NCI-H748 treated with DMSO at 0.1 percent for 48 hours (cell line): ENCODE results near the gene SLC9A9.
"Not testable (repeated sequence)": the region's sequence is repeated elsewhere in the genome, so short reads cannot be mapped to it uniquely, and the experiment has no call there.

Experiments used
- DNase-seq: peaks from one replicate; lab custom pipeline; 2025; lab: John Stamatoyannopoulos, UW

The SLC9A9 gene

DNA sequence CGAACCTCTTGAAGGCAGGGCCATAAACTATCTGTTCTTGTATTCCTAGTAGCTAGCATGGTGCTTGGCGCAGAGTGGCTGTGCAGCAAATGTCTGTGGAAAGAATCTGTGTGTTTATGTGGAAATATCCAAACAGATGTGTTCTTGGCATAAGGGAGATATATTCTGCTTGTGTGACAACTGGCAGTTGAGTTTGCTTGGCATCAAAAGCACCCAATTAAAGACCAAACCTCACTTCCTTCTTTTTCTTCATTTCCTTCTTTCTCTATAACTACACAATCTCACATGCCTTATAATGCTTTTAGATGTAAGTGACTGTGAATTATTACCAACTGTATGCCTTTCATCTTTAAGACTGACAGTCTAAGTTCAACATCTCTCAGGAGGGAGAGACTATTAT lies 296.5 kb downstream of the SLC9A9 start:
- no peak for DNase-seq

DNA sequence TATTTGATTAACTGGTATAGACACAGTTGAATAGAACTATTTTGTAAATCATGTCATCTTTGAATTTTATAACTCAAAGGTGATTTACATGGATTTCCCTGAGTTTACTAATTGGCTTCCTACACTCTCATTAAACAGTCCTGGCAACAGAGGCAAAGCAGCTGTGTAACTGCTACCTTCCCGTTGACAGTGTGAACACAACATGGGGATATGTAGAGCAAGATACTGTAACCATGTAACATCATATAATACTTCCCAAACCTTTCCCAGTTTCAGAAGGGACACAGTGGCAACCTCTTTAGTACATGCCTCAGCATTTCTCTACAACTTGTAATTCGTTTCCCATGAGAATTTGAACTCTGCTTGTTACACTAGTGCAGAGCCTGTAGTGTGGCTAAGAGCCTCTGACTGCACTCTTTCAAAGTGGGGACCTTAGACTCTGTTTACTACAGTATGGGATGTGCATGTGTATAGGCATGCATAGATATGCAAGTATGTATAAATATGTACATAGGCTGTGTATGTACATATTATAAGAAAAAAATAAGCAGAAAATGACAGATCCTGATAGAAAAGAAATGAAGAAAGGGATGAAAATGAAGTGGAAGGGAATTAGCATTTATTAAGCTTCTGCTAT lies 299.3 kb downstream of the SLC9A9 start:
- no peak for DNase-seq

DNA sequence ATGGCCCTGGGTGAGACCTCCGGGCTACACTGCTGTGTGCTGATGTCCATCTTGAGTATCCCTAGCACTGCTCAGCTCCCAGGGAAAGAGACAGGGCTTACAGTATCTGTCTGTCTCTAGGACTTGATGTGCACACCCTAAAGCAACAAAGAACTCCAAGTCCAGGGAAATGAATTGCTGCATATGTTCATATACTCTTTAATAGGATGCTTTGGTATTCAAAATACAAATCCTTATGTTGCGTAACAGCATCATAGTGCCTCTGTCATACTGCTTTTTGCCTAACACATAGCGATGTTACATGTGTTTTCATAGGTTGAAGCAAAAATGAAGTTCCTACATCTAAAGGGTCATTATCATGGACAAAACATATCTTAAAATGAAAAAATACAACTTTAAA lies 299.9 kb downstream of the SLC9A9 start:
- DNase-seq, result no peak

DNA sequence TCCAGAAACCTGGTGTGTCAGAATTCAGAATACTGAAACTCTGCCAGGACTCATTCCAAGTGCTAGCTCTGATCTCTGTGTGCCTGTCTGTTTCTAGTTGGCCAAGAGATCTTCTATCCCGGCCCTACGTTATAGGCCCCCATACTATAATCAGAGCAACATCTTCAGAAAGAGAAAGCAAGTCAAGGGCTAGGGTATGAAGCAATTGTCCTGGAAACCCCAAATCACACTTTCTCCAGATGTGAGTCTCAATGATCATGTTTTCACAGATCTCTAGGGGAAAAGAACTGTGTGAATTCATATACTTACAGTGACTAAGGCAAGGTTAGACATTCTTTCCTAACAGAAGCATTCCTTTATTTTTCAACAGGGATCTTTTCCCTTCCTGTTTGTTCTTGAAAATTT lies 309.7 kb downstream of the SLC9A9 start:
- no peak for DNase-seq

DNA sequence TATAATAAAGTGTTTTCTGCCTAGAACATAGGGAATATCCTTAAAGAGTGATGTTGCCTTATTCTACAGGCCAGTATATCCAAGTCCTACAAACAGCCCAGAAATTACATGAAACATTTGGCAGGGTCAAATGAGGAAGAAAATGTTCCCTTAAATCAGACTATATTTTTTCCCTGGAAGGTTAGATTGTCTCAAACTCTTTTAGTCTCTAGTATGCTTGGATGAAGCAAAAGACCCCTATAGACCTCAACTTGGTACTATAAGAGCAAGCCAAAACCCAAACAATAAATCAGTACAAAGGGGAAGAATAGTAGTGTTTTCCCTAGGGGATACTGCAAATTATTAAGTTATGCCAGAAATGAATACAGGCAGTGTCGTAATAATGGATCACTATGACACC lies 310.2 kb downstream of the SLC9A9 start:
- DNase-seq, result no peak

DNA sequence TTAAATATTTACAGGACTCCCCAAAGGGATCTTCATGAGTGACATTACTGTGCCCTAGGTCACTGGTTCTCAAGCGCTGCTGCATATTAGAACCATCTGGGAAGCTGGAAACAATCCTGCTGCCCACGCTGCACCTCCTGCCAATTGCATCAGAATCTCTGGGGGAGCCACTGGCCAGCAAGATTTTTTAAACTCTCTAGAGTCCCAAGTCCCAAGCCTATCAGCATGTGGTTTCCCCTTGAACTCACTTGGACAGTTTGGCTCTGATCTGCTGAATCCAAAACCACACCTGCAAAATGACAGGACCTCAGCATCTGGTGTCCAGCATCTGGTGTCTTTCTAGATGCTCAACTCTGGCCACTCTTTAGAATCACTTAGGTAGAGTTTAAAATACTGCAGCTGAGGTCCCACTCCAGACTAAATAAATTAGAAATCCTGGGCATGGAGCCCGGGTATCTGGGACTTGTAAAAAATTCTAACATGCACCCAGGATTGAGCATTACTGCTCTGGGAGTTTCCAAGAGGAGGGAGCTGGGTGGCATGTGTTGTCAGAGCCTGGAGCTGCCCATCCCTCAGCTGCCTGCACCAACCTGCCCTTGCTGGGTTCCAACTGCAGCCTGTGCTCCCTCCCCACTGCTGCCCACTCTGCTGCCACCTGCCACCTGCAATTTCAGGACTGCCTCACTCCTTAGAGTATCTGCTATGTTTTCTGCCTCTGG lies 311.3 kb downstream of the SLC9A9 start:
- DNase-seq, result no peak

DNA sequence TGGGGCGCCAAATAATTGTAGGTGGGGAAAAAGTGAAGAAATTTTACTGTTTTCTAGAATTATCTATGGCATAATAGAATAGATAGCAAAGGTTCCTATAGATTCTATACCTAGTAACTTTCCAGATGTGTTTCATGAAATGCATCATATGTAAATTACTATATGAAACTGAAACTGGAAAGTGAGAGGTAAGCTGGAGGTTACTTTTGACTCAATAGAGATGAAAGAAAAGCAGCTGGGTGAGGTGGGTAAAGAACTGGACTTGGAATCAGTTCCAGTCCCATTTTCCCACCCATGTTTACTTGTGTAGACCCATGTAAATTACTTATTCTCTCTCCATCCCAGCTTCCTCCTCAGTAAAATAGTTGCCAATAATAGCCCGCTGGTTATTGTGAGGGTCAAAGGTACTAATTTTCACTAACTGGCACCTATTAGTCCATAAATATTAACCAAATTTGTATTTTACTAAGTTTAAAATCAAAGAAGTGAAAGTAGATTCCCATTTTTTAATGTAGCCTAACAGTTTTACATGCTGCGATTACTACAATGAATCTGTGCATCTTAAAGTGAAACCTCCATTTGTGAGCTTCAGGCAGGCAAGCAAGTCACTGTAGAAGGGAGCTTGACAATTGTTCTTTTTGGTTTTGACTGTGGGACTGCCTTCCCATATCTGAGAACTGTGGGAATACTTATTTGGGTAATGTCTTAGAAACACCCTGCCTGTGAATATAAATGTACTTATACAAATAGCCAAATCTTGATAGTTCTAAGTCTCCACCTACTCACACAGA lies 312.1 kb downstream of the SLC9A9 start:
- no peak for DNase-seq

DNA sequence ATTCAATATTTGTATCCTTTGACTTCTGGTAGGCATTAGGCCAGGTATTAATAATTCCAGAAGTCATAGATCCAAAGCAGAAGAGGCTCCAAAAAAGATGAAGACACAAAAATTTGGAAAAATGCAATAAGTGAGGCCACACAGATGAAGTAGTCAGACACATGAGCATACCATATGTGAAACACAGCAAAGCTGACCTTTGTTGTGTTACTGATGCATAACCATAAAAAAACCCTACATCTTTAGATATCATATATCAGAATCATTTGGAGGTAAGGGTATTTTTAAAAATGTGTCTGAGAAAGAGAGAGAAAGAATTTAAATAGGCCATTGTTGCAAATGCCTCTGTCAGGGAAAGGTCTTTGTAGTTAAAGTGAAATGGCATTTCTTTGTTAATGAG lies 314.9 kb downstream of the SLC9A9 start:
- DNase-seq, result no peak

DNA sequence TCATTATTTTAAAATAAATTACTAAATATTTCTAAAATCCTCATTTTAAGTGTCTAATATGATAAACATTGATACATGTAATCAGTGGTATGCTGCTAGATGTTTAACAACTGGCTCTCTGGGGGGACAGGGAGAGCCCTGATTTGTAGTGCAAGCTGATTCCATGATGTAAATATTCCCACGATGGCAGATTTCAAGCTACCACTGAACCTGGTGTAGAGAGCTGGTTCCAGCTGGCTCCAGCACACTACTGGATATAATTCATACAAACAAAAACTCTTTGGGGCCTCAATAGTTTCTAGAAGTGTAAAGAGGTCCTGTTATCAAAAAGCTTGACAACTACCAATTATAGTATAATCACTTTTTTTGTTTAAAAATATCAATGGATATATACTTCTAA lies 316.2 kb downstream of the SLC9A9 start:
- DNase-seq, result no peak

DNA sequence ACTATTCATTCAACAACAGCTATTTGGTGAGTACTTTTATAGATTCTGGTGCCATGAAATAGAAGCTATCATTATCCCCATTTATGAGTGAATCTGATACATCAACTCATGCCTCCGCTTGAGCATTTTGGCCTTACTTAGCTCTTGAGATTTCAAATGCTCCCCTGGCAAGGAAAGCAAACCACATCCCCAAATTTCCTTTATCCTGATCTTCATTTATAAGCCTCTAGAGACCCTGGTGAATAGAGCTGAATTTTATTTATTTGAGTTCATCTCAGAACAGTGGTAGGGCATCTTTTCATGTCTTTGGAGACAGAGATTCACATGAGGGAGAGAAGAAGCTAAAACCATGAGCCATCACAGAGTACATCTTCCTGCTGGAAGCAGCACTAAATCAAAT lies 317.2 kb downstream of the SLC9A9 start:
- no peak for DNase-seq

DNA sequence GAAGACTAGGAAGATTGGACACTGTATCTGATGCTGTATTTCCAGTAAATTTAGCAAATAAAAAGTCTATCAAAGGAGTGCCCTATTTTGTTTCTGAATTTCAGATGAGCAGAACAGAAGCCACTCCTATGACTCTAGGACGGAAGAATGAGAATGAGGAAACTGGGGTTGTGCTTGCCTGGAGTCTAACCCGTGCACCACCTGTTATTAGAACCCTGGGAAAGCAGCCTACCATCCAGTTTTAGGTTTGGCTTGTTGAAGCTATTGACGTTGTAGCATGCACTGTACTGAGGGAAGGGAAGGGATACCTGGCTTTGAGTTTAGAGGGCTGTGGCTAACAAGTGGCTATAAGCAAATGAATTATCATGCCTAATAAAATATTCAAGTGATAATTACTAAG lies 318.5 kb downstream of the SLC9A9 start:
- DNase-seq, result no peak

DNA sequence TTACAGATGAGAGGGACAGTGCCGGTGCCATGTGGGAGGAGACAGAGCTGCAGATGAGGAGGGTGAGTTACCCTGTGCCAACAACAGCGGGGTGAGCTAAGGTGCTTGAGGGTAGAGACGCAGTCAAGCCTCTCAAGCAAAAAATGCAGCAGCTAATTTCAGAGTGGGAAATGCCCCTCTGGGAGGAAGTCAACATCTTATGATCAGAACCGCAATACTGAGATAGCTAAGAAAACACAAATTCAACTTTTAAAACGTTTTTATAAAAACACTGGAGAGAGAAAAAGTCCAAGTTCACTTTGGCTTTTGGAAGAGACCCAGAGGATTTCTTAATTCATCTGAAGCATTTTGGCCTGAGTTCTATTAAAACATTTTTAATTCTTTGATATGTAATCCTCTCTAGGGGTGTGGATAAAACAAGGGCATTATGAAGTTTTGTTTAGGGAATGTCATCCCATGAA lies 319.2 kb downstream of the SLC9A9 start:
- DNase-seq, result no peak

DNA sequence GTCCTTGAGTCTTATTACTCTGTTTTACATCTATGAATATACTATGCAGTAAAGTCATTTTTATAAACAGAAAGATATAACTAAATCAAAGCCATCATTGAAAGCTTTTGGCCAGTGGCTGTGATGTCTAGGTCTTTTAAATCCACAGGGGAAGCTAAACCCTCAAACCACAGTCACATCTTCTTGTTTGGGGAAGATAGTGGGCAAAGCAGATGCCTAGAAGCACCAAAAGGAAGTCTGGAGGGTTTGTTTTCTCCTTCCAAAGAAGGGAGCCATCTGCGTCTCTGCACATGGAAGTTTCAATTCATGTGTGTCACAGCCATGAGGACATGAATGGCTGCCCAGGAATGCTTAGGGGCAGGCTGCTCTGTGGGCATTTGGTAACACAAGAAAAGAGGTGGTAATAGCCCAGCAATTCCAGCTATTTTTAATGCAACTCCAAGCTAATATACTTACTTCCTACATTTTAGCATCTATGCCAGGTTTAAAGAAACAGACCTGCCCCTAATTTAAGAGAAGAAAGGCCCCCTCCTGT lies 322.2 kb downstream of the SLC9A9 start:
- DNase-seq, result no peak

DNA sequence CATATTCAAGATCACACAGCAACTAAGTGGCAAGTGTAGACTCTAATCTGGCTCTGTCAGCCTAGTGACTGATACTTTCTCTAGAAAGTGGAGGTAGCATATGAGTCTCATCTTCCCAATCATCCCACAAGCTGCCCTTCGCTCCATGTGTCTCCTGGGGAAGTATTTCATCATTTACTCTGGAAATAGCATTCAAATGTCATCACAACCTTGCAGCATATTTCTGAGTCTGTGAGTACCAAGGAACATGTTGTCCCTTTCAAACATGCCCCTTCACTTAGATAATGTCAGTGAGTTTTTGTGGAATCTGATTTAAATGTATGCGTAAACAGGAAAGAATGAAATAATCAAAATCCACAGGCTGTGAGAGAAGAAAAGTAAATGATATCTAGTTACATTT lies 322.9 kb downstream of the SLC9A9 start:
- no peak for DNase-seq

DNA sequence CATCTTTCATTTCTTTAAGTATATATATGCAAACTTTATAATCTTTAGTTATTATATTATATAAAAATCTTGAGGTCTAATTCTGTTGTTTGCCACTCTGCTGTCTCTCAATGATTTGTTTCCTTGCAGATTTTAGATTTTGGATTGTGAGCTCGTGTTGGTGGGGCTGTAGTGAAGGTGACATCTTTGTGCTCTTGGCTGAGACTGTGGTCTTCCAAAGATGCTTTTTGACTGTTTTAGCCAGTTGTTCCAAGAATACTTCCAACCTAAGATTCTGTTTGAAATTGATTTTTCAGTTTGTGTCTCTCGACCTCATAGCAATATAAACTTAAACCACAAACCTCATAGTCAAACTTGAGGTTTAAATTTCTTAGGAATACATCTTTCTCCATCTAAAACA lies 326.5 kb downstream of the SLC9A9 start:
- DNase-seq, result no peak

DNA sequence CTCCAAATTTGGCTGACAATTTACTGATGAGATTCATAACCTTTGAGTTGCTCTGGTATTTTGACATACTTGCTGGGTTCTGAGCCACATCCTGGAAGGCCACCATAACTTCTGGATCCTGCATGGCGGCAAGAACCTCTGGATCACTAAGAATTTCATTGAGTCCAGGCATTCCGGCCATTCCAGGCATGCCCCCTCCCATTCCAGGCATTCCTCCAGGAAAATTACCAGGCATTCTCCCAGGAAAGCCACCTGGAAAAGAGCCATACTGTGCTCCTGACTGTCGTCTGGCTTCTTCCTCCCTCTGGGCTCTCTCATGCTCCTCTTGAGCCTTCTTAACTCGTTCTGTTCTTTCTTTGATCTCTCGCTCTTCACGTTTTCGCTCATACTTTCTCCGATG lies 331.1 kb downstream of the SLC9A9 start:
- DNase-seq, result not testable (repeated sequence)

DNA sequence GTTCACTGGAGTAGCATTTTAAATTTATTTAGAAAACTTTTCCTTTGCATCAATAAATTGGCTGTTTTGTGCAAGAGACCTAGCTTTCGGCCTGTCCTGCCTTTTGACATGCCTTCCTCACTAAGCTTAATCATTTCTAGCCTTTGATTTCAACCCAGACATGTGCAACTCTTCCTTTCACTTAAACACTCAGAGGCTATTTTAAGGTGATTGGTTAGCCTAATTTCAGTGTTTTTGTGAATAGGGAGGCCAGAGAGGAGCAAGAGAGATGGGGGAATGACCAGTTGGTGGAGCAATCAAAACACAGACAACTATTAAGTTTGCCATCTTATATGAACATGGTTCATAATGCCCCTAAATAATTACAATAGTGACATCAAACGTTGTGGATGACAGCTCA lies 333.4 kb downstream of the SLC9A9 start:
- no peak for DNase-seq

DNA sequence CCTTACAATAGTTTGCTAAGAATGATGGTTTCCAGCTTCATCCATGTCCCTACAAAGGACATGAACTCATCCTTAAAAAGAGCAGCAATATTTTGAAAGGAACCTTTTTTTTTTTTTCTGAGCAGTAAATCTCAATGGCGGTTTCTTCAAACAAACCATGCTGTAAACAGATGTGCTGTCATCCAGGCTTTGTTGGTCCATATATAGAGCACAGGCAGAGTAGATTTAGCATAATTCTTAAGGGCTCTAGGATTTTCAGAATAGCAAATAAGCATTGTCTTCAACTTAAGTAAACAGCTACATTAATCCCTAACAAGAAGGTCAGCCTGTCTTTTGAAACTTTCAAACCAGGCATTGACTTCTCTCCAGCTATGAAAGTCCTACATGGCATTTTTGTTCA lies 334.2 kb downstream of the SLC9A9 start:
- no peak for DNase-seq

DNA sequence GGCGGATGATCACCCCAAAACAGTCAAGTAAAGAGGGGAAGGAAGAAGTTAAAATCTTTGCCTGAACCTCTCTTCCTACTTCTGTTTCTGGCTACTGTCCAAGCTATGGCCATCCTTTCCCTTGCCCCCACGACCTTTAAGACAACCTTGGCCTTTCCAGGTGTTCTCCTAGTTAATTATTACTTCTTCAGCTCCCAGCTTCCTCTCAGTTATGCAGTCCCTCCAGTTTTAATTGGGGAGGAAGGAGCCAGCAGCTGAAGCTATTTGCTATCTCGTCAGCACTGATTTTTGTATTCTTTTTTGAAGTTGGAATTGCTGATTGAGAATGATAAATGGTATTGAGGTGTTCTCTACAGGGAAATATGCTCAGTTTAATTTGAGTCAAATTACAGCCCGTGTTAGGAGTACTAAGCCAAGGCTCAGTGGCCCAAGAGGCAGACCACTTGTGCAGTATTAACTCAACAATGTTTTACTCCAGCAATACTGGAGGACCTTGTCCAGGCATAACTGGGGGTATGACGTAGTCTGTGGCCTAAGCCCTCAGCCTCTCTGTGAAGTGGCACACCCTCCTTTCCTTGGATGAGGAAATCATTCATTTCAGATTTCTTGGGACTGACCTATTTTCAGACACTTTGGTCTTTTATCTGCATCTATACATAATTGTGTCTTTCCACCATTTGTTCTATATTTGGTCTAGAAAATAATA lies 336.9 kb downstream of the SLC9A9 start:
- DNase-seq, result no peak

DNA sequence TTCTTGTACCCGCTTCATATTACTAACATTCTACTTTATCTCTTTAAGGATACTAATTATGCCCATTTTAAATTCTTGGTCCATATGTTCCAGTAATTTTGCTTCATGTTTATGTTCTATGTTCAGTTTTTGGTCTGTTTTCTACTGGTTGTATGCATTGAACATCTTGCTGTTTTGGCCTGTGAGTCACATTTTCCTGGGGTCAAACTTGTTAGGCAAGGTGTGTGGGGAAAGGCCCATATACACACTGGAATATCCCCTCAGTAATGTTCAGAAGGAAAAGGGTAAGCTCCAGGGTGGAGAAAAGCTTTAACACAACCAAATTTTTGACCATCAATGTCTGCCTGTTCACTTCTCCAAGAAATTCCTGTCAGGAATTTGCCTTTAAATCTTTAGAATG lies 337.7 kb downstream of the SLC9A9 start:
- DNase-seq, result no peak

DNA sequence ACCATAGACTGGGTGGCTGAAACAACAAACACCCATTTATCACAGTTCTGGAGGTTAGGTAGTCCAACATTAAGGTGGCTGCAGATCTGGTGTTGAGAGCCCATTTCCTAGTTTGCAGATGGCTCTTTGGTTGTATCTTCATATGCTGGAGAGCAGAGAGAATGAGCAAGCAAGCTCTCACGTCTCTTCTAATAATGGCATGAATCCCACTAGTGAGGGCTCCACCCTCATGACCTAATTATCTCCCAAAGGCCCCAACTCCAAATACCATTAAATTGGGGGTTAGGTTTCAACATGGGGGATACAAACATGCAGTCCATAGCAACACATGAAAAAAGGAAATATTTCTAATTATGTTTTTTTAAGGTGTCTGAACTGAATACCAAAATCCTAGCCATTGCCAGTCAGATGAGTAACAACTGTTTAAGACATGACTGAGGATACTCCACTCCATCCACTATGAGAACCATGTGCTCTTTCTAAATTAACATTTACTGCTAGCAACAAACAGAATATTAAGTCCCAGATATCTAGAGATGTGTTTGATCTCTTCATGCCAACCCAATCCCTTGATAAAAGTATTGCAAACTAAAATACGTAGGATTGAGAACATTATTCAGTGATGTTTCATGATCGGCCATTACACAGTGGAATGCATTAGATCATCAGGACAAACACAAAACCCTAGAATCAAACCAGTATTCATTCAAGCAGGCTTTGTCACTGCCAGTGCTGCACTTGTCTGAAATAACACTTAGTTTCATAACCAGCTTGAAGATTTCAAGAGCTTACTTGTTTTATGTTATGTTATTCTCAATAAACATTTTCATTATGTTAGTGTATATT lies 340.3 kb downstream of the SLC9A9 start:
- DNase-seq, result no peak
